Tibial nerve (tissue), 4 donors: ENCODE results near the gene AKAIN1. TPM values are rescaled to one million over a fixed set of nuclear protein-coding genes. Genes with fewer than 3 reads are reported as not detected.

Experiments
- DNase-seq, 2 donors: peaks; one replicate each; pipeline ENCODE4 v3.0.0-alpha.2; 2019; ENCODE audit warnings: low spot score in 2 of 2
- H3K27ac ChIP-seq, 4 donors: fragments of 200-600 bp; sonication (generic) in 3 of 4; one replicate each; pipeline ENCODE4 v1.5.1; 2017 to 2019; ENCODE audit warnings: mild to moderate bottlenecking in 1 of 4
- H3K27me3 ChIP-seq, 2 donors: fragments of 200-600 bp; sonication (generic) in 1 of 2; one replicate each; pipeline versions ENCODE4 v1.5.1 to v1.6.0; 2017 to 2019
- H3K36me3 ChIP-seq, 3 donors: fragments of 200-600 bp; sonication (generic); one replicate each; pipeline ENCODE4 v1.5.1; 2018 to 2019
- H3K4me1 ChIP-seq, 4 donors: fragments of 200-600 bp; sonication (generic) in 3 of 4; one replicate each; pipeline ENCODE4 v1.5.1; 2017 to 2019
- H3K4me3 ChIP-seq, 4 donors: fragments of 200-600 bp; sonication (generic) in 3 of 4; one replicate each; pipeline ENCODE4 v1.5.1; 2017 to 2019; ENCODE audit warnings: mild to moderate bottlenecking in 1 of 4, moderate library complexity in 1 of 4
- H3K9me3 ChIP-seq, 4 donors: fragments of 200-600 bp; sonication (generic) in 3 of 4; one replicate each; pipeline ENCODE4 v1.5.1; 2017 to 2019
- CTCF ChIP-seq, 5 experiments: fragments of 200-600 bp in 3 of 5; fragments of 450-650 bp in 2 of 5; sonication (generic) in 3 of 5; IDR thresholded peaks; one replicate each; pipeline ENCODE4 v1.5.1; 2016 to 2019; ENCODE audit warnings: antibody characterized with exemption in 5 of 5, mild to moderate bottlenecking in 3 of 5, moderate library complexity in 2 of 5
- EP300 ChIP-seq, 2 donors: sonication (generic); formaldehyde crosslinking; IDR thresholded peaks; one replicate each; pipeline ENCODE4 v1.6.1; 2017; ENCODE audit warnings: antibody characterized with exemption in 2 of 2, mild to moderate bottlenecking in 1 of 2
- POLR2A ChIP-seq, 2 donors: fragments of 450-650 bp; IDR thresholded peaks; one replicate each; pipeline ENCODE4 v1.6.1; 2017; ENCODE audit warnings: antibody characterized with exemption in 2 of 2, mild to moderate bottlenecking in 2 of 2, moderate library complexity in 2 of 2
- WGBS, 2 donors: methylation state at CpG; one replicate each; pipeline ENCODE4 v1.1.5; 2018; 5-methylcytosine and 5-hydroxymethylcytosine counted together
- total RNA-seq, 4 donors: library from RNA; depleted of rRNA; stranded (reverse); fragments of >200 nt; gene quantifications; one replicate each; pipeline ENCODE4 v1.1.0, GENCODE V29; 2016

Gene AKAIN1
- total RNA-seq, 4 donors from 2014 or later, result not detected

GRCh38 chr18:5237083-5237722 is 40.1 kb upstream of the AKAIN1 start:
- peaks cover 0 to 44% (median 16%) of the 10 kb centered on the region in 4 donors for H3K4me1 ChIP-seq
- peak in 1 of 2 donors; percentile 8 for DNase-seq
- no peaks in the 10 kb centered on the region for H3K27me3 ChIP-seq
- H3K9me3 ChIP-seq, result no peaks in the 10 kb centered on the region
- H3K27ac ChIP-seq, result peak overlapping the region; percentile 97 to 99 (median 98)
- peak overlapping the region; percentile 66 to 88 (median 74) for H3K4me3 ChIP-seq
- 2 to 7% methylated on average over 23 of the region's 23 CpGs for WGBS, 2 donors
- TF ChIP-seq CTCF (IDR thresholded peaks at IDR 0.05), result no peak
- TF ChIP-seq EP300 (IDR thresholded peaks at IDR 0.05), result no peak
- no peak for TF ChIP-seq POLR2A (IDR thresholded peaks at IDR 0.05)
- peaks cover 0 to 25% (median 0%) of the 10 kb centered on the region in 3 donors for H3K36me3 ChIP-seq

GRCh38 chr18:5214583-5215351 is 17.7 kb upstream of the AKAIN1 start:
- no peaks in the 10 kb centered on the region for H3K36me3 ChIP-seq
- no peak overlapping the region for H3K27ac ChIP-seq
- H3K4me1 ChIP-seq, result no peaks in the 10 kb centered on the region
- no peak for TF ChIP-seq EP300 (IDR thresholded peaks at IDR 0.05)
- no peak for TF ChIP-seq POLR2A (IDR thresholded peaks at IDR 0.05)
- TF ChIP-seq CTCF (IDR thresholded peaks at IDR 0.05), result no peak
- H3K4me3 ChIP-seq, result no peak overlapping the region
- H3K9me3 ChIP-seq, result no peaks in the 10 kb centered on the region
- DNase-seq, result no peak
- no peaks in the 10 kb centered on the region for H3K27me3 ChIP-seq
- WGBS, 2 donors, result 65 to 68% methylated on average over 3 of the region's 3 CpGs

- Histone ChIP-seq H3K27me3 (no peaks in the 10 kb centered on the region), H3K4me1 (no peaks in the 10 kb centered on the region), H3K9me3 (no peaks in the 10 kb centered on the region), H3K4me3 (no peak overlapping the region), H3K36me3 (no peaks in the 10 kb centered on the region), H3K27ac (no peak overlapping the region)
- no peak for TF ChIP-seq CTCF (IDR thresholded peaks at IDR 0.05)
- no peak for TF ChIP-seq EP300 (IDR thresholded peaks at IDR 0.05)
- TF ChIP-seq POLR2A (IDR thresholded peaks at IDR 0.05), result no peak
- DNase-seq, result no peak
- 38 to 51% methylated on average over 4 of the region's 4 CpGs for WGBS, 2 donors
These were observed 10.6 kb upstream of the AKAIN1 start for GRCh38 chr18:5207471-5208150.

- peaks cover 0 to 52% of the 10 kb centered on the region in 2 donors for H3K27me3 ChIP-seq
- no peak for TF ChIP-seq CTCF (IDR thresholded peaks at IDR 0.05)
These were observed 1.3 kb upstream of the AKAIN1 start for GRCh38 chr18:5198311-5198710.

More at GRCh38 chr18:5198311-5198710, 1.3 kb upstream of the AKAIN1 start:
- Histone ChIP-seq H3K4me1 (peaks cover 0 to 8% (median 0%) of the 10 kb centered on the region in 4 donors), H3K9me3 (peaks cover 0 to 5% (median 0%) of the 10 kb centered on the region in 4 donors), H3K36me3 (no peaks in the 10 kb centered on the region), H3K27ac (no peak overlapping the region), H3K4me3 (no peak overlapping the region)
- DNase-seq, result no peak
- WGBS, 2 donors, result 89 to 92% methylated on average over 3 of the region's 3 CpGs
